GM19463 (cell line): ENCODE measurements around the gene IQGAP3.

ENCODE experiments used
- ATAC-seq: cut with Tn5 transposase; IDR thresholded peaks from one replicate; pipeline ENCODE4 v1.9.1; 2021; ENCODE audit warnings: mild to moderate bottlenecking, moderate library complexity; ENCODE audit not compliant: unreplicated experiment

IQGAP3 gene

DNA sequence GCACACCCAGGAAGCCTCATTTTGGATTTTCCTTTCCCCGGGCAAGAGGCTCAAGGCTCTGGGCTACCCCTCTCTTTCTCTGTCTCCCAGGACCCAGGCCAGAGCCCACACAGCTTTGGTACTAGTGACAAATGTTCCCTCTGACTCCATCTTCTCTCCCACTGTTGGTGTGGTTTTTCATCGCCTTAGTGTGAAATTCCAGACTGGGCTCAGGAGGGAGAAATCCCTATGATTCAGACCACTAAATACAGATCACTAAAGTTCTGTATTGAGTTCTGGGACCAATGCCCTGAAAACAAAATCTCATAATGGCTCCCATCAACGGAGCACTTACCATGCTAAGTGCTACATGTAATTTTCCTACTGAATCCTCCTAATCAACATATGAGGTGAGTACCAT lies 26.1 kb downstream of the IQGAP3 start:
- ATAC-seq = no peak

DNA sequence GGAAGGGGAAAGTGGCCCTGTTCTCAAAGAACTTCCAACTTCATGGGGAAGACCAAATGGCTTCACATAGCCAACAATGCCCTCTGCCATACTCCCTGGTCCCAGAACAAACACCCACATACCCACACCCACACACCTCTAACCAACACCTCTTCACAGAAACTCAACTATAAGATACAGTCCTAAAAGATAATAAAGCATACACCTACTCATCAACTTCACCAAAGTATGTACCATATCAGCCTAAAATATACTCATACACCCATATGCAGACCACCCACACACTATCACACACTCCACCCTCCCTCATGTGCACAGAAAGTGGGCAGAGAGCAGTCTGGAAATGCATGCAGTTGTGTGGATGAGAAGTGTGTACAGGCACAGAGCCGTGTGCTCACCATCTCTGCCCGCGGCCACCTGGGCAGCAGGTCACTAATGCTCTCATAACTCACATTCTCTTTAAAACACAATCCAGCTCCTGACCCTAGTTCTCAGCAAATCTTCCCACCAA lies 27.7 kb downstream of the IQGAP3 start:
- ATAC-seq = no peak

DNA sequence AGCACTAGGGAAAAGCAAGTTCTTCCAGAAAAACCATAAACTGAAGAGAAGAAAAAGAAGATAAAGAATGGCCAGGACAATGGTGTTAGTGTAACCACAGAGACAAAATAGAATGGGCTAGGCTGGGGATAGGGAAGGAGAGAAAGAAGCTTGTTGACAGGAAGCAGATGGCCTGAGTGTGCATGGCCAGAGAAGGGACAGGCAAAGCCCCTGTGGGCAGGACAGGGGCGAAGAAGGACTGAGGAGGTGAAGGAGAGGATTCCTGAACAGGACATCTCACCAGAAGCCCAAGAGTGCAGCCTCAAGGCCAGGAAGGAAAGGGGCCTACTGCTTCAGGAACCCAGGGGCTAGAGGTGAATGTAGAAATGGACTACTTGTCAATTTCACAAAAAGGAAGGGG lies 29.3 kb downstream of the IQGAP3 start:
- no peak for ATAC-seq

DNA sequence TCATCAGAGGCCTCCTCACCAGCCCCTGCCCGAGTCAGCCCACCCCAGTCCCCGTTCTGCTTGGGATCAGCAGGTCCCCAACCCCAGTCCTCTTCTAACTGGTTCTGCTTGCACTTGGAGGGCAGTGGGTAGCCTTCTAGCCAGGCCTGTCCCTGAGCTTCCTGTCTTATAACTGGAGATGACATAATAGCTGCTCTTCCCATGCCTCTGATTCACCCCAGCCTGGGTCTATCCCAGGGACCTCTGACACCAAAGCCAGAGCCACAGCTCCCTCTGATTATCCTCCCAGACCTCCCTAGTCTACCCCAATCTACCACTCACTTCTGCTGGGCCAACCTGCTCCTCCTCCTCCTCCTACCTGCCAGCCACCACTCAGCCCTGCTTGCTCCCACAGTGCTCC lies 31.4 kb downstream of the IQGAP3 start:
- ATAC-seq = no peak

DNA sequence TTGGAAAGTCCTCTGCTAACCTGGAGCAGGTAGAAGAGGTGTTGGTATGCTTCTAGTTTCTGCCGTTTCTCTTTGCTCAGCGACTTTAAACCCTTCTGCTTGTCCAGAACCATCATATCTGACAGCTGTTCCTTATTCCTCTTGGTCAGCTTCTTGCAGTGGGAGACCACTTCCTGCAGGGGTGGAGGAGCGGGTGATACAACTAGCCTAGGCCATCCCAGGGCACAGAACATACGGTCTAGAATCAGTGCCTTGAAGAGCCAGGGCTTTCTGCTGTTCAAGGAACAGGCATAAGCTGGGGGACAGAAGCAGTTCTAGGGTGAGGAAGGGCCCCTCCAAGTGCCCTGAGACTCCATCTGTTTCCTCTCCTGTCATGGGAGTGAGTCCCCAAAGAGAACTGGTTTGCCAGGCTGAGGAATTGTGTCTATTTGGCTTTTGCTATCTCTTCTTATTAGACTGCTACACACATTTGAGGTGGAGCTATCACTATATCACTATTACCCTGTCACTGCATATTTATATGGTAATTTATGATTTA lies 32.5 kb downstream of the IQGAP3 start:
- no peak for ATAC-seq

DNA sequence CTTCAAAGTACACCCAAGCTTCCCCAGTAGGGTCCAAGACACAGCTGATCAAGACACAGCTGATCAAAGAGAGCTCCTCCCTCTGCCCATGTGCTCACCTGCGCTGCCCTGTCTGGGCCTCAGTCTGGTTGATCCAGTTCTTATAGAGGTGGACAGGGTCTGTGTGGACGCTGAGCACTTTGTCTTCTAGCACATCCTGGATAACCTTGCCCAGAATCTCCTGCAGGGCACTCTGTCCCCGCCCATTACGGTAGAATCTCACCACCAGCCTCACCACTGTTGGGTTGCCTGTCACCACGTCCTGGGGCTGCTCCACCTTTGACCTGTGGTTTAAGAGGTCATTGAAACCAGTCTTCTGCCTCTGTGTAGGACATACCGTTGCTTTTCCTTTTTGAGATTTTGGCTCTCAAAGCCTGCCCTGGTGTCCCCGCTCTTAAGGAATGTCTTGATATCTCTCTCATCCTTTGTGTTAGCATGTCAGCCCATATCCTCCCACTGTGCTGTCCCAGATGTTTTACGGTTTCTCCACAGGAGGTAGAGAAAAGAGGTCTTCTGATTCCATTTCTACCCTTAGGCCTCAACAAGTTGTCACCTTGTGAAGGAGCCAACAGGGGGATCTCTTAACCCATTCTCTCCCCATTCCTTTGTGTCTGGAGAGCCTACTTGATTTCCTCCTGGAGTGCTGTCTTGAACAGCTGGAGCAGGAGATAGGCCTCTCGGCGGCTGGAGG lies 33.5 kb downstream of the IQGAP3 start:
- no peak for ATAC-seq

DNA sequence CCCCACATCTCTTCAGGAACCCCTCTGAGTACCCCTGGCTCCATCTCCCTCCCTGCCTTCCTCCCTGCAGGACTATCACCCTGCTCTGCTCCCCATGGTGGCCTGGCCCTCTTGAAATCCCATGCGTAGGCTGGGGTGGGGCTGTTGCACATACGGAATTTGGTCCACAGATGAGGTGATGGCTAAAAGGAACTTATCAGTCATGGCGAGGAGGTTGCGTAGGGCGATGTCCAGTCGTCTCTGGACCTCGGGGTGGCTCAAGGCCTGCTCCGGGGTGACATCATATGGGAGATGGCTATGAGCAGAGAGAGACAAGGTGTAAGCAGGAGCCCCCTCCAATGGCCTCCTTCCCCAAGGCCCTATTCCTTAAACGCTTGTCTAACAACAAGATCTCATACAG lies 35.3 kb downstream of the IQGAP3 start:
- ATAC-seq = no peak

DNA sequence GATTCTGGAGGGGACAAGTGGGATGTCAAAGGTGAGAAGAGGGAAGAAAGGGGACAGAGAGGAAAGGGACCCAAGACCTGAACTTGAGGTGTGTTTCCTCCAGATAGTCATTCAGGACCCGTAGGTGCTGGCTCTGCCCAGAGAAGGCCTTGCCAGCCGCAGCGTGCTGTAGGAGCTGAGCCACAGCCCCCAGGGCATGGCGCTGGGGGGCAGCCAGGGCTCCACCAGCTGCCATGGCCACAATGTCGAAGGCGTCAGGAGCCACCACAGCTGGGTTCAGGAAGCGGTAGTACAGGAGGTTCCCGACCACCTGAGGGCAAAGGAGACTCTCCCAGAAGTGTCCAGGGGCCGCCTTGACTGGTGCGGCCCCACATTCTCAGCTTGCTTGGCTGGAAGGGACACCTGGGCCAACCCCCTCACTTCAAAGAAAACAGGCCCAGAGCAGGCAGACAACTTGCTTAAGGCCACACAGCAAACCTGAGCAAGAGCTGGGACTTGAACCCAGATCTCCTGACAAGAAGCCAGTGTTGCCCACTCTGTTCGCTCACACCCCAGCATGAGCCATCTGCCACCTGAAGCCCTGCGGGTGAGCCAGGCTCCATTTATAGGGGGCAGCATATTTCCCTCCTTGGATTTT lies 37.8 kb downstream of the IQGAP3 start:
- ATAC-seq = no peak

DNA sequence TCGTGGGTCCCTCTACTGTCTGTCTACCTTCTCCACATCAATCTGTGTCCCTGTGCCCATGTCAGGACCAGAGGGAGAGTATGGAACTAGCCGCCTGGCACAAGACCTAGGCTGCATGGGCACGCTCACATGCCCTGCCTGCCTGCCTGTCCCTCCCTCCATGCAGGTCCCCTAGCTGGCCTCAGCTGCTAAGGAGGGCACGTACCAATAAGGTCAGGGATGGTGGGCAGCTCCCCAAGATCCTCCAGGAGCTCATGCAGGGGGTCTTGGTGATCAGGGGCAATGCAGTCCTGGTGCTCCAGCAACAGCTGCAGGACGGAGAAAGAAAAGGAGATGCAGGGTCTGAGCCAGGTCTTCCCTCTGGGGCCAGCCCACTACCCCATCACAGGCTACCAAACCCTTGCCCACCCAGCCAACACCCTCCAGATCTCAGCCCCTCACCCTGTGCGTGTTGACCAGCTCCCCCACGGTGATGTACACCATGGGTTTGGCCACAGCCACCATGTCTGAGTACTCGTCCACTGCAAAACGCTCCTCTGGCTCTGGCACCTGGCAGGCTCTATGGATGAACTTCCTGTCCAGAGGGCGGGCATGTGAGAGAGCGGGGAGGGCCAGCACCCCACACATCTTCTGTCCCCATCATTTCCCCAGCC lies 38.7 kb downstream of the IQGAP3 start:
- ATAC-seq = no peak

DNA sequence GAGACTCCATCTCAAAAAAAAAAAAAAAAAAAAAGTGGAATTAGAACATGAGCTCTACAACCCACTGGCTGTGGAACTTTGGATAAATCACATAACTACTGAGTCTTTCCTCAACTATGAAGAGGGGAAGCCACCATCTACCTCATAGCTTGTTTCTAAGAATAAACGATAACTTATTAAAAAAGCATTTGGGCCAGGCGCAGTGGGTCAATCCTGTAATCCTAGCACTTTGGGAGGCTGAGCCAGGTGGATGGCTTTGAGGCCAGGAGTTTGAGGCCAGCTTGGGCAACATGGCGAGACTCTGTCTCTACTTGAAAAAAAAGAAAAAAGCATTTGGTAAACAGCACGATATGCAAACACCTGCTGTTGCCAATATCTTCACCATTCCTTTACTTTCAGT lies 40.0 kb downstream of the IQGAP3 start:
- ATAC-seq = no peak

DNA sequence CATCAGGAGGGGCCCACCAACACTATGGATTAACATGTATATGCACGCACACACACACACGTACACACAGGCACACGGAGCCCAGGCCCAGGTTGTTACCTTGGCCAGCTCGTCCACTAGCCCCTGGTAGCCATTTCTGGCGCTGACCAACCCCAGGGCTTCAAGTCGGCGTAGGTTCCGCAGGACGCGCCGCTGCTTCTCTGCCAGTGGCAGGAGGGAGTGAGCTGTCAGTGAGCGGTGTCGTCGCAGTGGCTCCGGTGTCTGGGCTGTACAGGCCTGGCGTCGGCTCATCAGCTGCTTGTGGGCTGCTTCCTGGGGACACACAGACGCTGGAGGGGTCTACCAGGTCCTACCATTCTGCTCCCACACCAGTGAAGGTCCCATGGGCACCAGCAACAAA lies 42.4 kb downstream of the IQGAP3 start:
- no peak for ATAC-seq

DNA sequence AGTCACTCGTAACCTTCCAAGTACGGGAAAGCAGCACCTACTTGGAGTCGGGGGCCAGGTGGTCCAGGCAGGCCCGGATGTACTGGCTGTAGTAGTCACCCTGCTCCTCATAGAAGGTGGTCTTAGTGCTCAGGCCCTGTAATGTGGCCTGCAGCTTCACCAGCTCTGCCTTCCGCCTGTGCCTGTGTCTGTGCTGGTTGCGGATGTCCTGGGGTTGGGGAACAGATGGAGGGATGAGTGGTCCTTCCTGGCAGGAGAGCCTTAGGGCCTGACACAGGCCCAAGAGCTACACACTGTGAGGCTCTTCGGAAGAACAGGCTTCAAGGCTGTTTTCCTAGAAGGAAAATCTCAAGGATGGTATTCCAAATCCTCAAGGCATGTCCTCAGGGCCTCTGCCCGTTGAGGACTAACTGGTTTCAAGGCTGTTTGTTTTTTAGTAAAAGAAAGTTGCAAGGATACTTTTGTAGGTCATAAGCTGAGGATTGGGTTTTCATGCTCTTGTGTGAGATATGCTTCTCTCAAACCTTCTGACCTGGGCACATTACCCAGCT lies 43.4 kb downstream of the IQGAP3 start:
- ATAC-seq = no peak

DNA sequence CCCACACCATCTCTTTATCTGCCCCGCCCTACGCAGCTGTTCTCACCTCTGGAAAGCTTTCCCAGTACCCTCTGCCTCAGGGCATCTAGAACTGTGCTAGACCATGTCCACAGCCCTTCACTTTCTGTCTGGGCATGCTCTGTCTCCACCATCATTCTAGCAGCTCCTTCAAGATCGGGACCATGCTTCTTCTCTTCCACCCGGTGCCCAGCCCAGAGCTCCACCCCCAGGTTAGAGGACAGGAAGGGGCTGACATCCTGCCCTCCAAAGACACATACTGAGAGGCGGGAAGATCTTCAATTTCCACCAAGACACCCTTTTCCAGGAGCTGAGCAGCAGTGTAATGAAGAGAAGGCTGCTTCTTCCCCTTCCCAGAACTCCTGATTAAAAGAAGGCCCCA lies 44.1 kb downstream of the IQGAP3 start:
- no peak for ATAC-seq

DNA sequence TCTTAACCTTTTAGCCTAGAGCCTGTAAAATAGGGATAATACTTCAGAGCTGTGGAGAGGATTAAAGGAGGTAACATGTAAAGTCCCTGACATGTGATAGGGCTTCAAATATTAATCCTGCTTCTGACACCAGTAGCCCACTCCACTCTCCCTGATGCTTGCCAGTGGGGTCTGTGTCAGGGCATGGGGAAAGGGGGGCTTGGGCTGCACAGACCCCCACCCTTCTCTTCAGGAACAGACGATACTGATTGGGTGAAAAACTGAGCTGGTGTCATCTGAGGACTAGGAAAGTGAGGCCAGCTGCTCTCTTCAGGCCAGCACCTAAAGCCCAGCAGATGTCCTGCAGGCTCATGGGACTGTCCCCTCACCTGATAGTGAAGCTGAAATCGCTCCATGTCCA lies 44.8 kb downstream of the IQGAP3 start:
- ATAC-seq = no peak

DNA sequence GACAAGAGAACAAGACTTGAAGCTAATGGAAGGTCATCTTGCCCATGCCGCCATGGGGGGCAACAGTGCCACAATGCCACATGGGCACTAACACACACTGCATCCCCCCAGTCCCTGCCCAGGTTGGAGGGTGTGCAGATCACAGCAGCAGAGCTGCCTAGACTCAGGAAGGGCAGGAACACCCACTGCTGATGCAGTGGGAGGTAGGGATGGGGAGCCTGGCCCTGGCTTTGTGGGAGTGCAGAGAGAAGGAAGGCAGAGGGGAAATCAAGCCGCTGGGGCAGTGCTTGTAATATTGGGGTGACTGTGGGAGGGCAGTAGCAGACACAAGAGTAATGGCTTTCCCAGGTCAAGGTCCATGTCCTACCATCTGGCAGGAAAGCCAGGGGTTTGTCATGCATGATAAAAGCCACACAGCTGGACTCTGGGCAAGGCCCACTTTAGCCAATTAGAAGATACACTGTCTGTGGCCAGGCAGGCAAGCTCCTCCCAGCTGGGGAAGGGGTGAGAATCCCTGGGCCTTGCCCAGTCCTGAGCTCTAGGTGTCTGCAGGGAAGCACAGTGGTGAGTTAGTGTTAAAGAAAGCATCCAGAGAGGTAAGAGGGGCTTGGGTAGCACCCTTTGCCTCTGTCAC lies 46.4 kb downstream of the IQGAP3 start:
- ATAC-seq = no peak

DNA sequence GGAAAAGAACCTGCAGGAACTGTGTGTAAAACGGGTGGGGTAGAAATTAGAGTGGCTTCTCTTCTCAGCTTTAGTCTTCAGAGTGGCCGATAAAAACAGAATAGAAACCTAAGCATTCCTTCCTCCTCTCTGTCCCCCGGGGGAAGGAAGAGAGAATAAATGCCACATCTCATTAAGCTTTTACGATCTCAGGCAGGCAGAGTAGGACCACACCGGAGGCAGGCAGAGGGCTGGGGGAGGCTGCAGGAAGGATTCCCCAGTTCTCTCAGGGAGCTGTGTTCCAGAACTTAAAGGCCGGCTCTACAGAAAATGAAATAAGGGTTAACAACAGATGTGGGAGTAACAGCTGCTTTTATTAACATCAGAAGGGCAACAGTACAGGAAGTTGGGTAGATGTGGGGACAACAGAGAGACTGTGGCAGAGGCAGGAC lies 47.3 kb downstream of the IQGAP3 start:
- no peak for ATAC-seq

DNA sequence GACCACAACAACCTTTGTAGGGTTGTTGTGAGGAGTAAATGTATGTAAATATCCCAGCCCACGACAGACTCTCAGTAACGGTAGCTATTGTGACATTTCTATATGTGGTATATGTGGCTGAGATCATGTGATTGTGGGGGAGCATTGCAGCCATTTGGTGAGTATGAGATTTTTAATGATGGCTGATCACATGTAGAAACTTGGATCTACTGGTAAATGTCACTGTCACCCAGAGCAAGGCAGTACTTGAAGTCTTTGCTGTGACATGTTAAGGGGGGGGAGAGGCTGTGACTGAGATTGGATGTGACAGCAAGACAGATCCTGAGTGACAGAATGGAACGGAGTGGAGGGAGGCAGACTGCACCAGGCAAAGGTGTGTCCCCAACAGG lies 47.9 kb downstream of the IQGAP3 start:
- no peak for ATAC-seq

DNA sequence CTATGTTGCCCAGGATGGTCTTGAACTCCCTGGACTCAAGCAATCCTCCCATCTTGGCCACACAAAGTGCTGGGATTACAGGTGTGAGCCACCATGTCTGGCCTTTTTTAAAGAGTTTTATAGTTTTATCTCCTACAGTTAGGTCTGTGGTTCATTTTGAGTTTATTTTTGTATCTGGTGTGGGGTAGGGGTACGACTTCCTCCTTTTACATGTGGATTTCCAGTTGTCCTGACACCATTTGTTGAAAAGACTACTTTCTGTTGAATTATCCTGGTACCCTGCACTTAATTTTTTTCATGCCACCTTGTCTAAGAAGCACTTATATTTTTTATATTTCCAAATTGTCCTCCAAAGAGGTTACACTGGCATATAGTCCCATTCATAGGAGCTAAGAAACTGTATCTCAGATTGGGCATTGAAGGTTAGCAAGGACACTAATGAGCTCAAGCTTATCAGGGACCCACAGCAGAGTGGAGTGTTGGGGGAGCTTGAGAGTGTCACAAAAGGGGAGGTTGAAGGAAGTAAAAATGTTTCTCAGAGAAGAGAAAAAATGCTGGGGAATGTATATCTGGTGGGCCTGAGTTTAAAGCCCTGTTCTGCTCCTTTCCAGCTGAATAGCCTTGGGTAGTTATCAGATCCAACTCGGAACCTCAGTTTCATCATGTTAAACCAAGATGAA lies 48.4 kb downstream of the IQGAP3 start:
- no peak for ATAC-seq

DNA sequence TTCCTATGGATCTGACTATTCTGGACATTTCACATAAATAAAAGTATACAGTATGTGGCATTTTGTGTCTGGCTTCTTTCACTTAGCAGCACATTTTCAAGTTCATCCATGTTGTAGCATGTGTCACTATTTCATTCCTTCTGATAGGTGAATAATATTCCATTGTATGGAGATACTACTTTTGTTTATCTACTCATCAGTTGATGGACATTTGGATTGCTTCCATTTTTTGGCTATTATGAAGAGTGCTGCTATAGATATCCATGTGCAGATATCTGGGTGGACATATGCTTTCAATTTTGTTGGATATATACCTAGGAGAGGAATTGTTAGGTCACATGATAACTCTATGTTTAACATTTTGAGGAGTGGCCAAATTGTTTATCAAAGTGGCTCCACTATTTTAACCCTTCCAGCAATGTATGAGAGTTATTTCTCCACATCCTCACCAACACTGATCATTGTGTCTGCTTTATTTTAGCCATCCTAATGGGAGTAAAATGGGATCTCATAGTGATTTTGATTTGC lies 49.9 kb downstream of the IQGAP3 start:
- ATAC-seq = no peak

DNA sequence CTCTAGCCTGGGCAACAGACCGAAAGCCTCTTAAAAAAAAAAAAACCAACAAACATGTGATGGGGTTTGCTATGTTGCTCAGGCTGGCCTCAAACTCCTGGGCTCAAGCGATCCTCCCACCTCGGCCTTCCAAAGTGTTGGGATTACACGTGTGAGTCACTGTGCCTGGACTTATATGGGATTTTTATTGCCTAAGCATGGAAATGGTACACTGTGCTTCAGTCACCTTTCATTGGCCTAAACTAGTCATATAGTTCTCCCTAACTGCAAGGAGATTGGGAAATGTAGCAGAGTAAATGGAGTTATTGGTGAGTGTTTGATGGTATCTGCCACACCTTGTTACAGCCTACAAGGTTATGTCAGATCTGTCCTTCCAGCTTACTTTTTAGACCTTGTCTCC lies 54.6 kb downstream of the IQGAP3 start:
- no peak for ATAC-seq
